T-helper 22 cell (primary cell): ENCODE results near the gene KCNIP3.

Experiments used
- DNase-seq: peaks from one replicate; pipeline ENCODE4 v3.0.0-alpha.2; 2020; ENCODE audit warnings: low read depth

KCNIP3 gene

GRCh38 chr2:95274291-95275150, 22.6 kb upstream of the KCNIP3 start, which contains the start of gene PROM2:
TSS of gene PROM2 (plus strand) at chr2:95274449. CDS start at chr2:95274586, 137 bp downstream.
- no peak for DNase-seq

DNA sequence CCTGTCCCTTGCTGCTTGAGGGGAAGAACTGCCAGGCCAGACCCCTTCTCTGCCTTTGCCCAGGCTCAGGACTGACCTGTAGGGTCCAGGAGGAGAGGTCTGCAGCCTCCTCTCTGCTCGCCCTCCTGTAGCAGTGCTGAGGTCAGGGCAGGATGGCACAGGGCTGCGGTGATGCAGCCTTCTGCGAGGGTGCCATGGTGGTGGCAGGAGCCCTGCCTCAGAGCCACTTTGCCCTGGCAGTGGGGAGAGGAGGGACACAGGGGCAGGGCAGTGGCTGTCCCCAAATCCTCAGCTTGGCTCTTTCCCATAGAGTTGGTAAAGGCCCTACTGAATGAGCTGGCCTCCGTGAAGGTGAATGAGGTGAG, 22.0 kb upstream of the KCNIP3 start:
- no peak for DNase-seq

GRCh38 chr2:95275601-95276243, 21.4 kb upstream of the KCNIP3 start:
- no peak for DNase-seq

DNA sequence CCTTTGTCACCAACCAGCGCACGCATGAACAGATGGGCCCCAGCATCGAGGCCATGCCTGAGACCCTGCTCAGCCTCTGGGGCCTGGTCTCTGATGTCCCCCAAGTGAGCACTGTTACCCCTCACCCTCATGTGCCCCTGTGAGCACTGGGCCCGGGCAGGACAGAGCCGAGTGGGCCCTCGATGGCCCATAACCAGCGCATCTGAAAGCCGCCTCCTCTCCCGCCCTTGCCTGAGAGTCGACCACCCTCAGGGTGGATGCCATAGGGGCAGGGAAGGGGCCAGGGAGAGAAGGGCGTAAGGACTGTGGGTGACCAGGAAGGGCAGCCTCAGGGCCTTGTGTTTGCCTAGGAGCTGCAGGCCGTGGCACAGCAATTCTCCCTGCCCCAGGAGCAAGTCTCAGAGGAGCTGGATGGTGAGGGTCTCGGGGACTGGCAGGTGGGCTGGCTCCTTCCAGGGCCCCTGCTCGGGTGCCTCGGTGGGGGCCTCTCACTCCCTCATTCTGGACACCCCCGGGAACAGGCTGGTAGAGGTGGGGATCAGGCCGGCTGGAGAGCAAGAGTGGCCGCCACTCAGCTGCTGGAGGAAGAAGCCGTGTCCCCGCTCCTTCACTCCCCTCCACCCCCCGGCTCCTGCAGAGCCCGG, 20.8 kb upstream of the KCNIP3 start:
- no peak for DNase-seq

GRCh38 chr2:95276888-95277245, 20.3 kb upstream of the KCNIP3 start:
- DNase-seq = no peak

- DNase-seq = no peak
Measured at GRCh38 chr2:95277246-95277906, 19.8 kb upstream of the KCNIP3 start.

- no peak for DNase-seq
Measured at GRCh38 chr2:95278051-95278471, 19.1 kb upstream of the KCNIP3 start.

DNA sequence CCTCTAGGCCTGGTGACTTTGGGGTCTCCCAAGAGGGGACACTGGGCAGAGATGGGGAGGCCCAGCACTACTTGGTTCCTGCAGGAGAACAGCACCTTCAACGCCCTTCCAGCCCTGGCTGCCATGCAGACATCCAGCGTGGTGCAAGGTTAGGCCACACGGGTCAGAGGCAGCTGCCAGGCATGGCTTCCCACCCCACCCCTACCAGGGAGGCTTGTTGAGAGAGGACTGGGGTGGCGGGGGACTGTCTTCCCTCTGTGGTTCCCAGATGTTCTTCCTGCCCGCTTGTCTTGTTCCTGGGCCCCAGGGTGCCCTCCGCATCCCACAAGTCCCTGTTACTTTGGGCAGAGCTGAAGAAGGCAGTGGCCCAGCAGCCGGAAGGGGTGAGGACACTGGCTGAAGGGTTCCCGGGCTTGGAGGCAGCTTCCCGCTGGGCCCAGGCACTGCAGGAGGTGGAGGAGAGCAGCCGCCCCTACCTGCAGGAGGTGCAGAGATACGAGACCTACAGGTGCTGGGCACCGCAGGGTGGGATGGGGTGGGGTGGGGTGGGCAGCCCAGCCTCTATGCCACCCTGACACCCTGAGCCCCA, 18.4 kb upstream of the KCNIP3 start:
- DNase-seq = no peak

GRCh38 chr2:95279435-95280035, 17.6 kb upstream of the KCNIP3 start:
- DNase-seq = no peak

GRCh38 chr2:95281071-95281470, 16.1 kb upstream of the KCNIP3 start:
- DNase-seq = no peak

- DNase-seq = no peak
Measured at GRCh38 chr2:95281786-95282185, 15.4 kb upstream of the KCNIP3 start.

DNA sequence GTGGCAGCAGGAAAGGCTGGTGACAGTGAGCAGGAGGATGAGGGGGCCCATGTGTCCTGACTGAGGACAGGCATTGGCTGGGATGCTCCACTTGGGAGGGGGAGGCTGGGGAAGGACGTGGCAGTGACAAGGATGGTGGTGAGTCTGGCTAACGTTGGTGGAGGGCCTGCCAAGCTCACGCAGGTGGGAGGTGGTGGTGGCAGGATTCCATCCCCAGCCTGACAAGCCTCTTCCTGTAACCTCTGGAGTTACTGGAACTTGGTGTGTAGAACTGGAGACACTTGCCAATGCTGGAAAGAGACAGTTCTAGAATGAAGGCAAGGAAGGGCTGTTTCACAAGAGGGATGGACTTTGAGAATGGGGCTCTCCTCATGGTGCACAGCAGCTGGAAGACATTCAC, 14.7 kb upstream of the KCNIP3 start:
- no peak for DNase-seq

GRCh38 chr2:95283562-95283961, 13.6 kb upstream of the KCNIP3 start:
- DNase-seq = no peak

GRCh38 chr2:95284886-95285541, 12.1 kb upstream of the KCNIP3 start:
- no peak for DNase-seq

DNA sequence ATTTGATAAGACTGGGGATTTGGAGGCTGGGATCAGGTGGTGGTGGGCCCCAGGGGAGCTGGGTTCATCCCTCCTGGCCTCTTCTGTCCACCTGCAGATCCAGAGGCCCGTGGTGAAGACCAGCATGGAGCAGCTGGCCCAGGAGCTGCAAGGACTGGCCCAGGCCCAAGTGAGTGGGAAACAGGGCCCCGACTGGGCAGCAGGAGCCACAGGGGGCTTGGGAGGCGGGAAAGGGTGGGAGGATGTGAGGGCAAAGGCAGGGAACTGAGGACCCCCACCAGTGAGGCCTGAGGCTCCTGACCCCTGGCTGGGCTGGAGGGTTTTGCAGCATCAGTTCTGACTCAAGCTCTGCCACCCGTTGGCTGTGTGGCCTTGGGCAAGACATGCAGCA, 11.6 kb upstream of the KCNIP3 start:
- no peak for DNase-seq

- DNase-seq = no peak
Measured at GRCh38 chr2:95287336-95287735, 9.8 kb upstream of the KCNIP3 start.

- no peak for DNase-seq
Measured at GRCh38 chr2:95287806-95288205, 9.3 kb upstream of the KCNIP3 start.

GRCh38 chr2:95289253-95289652, 7.9 kb upstream of the KCNIP3 start:
- DNase-seq = no peak

GRCh38 chr2:95291222-95291621, 5.9 kb upstream of the KCNIP3 start:
- no peak for DNase-seq

GRCh38 chr2:95292623-95293260, 4.4 kb upstream of the KCNIP3 start:
- no peak for DNase-seq
